ENCODE measurements around the gene DLEU7.

The DLEU7 gene

GRCh38 chr13:50842251-50842989 is 1.1 kb downstream of the DLEU7 start:
- DNase-seq (ENCODE audit: low spot score): no peak

- DNase-seq (ENCODE audit: low spot score): no peak
Measured at GRCh38 chr13:50841786-50842185, 1.7 kb downstream of the DLEU7 start.

DNA sequence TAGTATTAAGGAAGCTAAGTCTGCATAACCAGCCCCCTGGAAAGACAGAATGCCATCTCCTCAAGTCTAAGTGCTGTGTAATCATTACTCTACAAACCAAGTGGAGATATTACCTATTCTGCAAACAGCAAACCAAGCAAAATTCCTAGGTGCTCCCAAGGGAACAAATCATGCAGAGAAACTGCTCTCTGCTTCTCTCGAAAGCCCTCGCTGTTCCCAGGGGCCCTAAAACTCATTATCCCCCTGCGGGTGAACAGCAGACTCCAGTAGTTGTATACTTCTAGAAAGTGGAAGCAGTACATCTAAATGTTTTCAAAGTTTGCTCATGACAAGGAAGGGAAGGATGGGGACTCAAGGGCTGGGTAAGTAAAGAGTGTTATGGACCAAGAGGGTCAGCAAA is 3.2 kb downstream of the DLEU7 start:
- DNase-seq (ENCODE audit: low spot score): no peak

GRCh38 chr13:50839828-50840227 is 3.7 kb downstream of the DLEU7 start:
- DNase-seq (ENCODE audit: low spot score): no peak

GRCh38 chr13:50838701-50839100 is 4.8 kb downstream of the DLEU7 start:
- no peak for DNase-seq (ENCODE audit: low spot score)

GRCh38 chr13:50838031-50838430 is 5.5 kb downstream of the DLEU7 start:
- DNase-seq (ENCODE audit: low spot score): peak; percentile 50

DNA sequence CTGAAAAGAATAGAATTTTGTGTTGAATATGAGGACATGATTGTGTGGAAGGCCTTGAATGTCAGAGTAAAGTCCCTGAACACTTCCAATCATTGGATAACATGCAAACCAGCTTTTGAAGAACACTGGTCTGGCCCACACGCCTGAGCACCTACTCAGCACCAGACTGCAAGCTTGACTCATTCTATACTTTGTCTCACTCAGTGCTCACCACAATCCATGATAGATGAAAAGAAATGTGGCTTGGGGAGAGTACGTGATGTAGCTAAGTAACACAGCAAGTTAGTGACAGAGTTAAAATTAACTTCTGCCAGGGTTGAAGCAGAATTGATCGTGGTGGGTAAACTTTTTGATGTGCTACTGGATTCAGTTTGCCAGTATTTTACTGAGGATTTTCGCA is 12.0 kb downstream of the DLEU7 start:
- no peak for DNase-seq (ENCODE audit: low spot score)

- peak; percentile 57 for DNase-seq (ENCODE audit: low spot score)
Measured at GRCh38 chr13:50829896-50830295, 13.6 kb downstream of the DLEU7 start.

DNA sequence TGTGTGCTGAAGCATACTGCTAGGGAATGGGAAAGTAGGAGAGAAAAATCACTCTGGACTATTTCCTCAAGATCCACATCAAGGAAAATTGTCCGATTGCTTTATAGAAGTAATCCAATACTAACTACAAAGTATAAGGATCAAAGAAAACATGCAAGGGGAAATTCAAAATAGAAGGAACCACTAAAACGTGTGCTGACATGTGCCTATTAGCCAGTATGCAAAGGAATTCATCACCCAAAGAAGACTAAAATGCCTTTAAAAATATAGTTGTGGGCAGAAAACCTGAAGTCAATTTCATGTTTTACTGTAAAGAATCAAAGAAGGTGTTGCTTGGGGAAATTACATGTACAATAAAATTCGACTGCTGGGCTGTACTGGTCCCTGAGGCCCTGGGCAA is 14.3 kb downstream of the DLEU7 start:
- no peak for DNase-seq (ENCODE audit: low spot score)

- DNase-seq (ENCODE audit: low spot score): no peak
Measured at GRCh38 chr13:50826035-50826434, 17.5 kb downstream of the DLEU7 start.

GRCh38 chr13:50812242-50812641 is 31.2 kb downstream of the DLEU7 start:
- no peak for DNase-seq (ENCODE audit: low spot score)

- DNase-seq (ENCODE audit: low spot score): no peak
Measured at GRCh38 chr13:50810998-50811397, 32.5 kb downstream of the DLEU7 start.

- no peak for DNase-seq (ENCODE audit: low spot score)
Measured at GRCh38 chr13:50810468-50810867, 33.0 kb downstream of the DLEU7 start.

DNA sequence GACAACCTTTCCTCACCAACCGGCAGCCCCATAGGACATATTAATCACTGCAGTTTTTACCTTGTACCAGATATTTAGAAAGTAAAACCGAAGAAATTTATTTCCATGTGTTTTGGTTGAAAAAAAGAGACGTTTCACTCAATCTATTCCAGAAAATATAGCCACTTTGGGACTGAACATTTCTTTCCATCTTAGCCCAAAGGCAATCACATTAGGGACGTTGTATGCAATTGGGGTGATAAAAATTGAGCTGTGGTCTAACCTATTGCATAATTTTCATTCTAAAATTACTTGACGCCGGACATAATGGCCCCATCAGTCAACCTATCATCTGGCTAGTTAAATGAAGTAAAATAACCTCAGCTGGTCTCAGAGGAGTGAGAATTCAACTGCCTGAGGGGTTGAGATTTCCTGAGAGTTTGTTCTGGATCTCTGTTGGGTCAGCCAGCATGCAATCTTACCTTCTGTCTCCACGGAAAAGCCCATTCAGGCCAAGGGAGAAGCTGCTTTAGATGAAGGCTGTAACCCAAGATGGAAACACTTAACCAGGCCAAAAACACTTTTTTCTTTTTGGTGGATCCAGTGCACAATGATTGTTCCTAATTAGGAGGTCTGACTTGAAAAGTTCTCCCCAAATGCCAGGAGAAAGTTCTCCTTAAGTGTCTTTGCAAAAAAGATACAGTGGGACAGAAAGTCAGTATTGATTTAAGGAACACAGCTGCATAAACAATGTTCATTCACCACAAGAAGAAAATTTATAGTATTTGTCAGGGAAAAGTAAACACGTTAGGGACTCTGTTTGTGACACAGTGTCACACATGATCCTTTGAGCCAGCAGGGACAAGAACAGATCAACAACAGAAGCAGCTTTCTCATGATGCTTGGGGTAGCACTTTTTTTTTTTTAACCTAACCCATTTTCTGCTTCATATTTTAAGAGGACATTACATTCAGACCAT is 34.1 kb downstream of the DLEU7 start:
- no peak for DNase-seq (ENCODE audit: low spot score)

GRCh38 chr13:50805805-50806204 is 37.7 kb downstream of the DLEU7 start:
- DNase-seq (ENCODE audit: low spot score): no peak

- DNase-seq (ENCODE audit: low spot score): peak; percentile 81
Measured at GRCh38 chr13:50801087-50801931, 42.2 kb downstream of the DLEU7 start.

DNA sequence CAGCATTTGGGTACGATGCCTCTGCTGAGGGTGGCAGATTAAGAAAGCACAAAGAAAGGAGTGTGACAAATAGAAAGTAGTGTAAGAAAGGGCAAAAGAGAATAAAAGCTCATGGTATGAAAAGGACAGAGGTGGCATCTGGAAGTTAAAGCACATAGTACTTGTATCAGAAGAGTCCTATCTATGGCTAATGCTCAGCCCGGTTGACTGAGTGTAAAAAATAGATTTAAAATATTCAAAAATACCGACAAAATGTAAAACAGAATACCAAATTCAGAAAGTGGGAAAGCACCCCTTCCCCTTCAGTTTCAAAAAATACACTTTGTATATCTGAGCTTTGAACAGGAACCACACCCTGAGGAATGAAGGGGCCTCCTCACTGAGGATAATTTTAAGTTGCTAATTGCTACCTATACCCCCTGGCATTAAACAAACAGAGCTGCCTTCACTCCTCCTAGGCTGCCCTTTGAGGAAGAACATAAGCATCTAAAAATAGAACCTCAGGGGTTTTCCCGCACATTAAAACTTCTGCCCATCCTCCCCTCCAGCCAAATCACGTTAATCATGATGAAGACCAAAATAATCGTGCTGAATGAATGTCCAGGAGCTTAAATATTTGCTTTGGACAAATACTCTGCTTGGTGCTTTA is 43.3 kb downstream of the DLEU7 start:
- DNase-seq (ENCODE audit: low spot score): no peak

- peak; percentile 20 for DNase-seq (ENCODE audit: low spot score)
Measured at GRCh38 chr13:50798923-50799322, 44.6 kb downstream of the DLEU7 start.

DNA sequence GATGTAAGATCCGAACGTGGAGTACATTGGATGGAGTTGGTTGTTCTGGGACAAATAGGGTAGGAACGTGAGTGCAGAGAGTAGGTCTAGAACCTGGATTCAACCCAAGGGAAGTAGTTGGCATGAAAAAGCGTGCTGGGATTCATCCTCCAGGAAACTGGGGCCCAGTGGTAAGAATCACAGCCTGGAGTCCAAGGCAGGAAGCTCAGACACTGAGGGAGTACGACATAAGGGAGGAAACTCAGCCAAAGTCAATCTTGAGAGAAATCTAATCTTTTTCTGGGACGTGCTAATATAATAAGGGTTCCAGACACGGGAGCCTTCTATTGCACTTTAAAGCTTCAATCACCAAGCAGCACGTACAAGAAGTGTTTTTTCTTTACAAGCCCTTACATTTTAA is 46.4 kb downstream of the DLEU7 start:
- DNase-seq (ENCODE audit: low spot score): no peak

DNA sequence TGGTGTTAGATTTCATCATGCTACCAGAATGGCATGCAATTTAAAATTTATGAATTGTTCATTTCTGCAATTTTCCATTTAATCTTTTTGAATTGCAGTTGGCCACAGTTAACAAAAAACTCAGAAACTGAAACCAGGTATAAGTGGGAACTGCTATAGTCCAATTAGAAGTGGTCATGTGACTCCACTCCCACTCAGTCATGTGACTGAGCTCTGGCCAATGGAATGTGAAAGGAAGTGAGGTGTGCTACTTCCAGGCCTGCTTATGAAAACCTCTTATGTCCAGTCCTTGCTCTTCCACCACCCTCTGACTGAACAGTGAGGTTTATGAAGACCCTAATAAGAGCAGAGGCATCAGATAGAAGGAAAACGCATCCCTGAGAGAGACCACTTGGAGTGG is 47.0 kb downstream of the DLEU7 start:
- no peak for DNase-seq (ENCODE audit: low spot score)

DNA sequence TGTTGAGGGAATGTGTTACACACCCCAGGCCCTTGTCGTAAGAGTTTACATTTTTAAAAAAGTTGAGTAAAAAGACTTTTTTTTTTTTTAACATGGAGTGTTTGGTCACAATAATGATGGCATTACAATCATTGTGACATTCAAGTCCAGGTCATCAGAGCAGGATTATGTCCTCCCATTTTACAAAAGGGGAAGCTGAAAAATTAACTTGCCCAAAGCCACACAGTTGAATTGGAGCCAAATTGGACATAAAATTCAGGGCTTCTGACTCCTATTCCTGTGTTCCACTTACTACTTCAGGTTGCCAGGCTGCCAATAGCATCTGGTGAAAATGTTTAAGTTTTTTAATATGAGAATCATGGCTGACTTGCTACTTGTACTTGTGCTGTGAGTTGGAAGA is 49.3 kb downstream of the DLEU7 start:
- no peak for DNase-seq (ENCODE audit: low spot score)

DNA sequence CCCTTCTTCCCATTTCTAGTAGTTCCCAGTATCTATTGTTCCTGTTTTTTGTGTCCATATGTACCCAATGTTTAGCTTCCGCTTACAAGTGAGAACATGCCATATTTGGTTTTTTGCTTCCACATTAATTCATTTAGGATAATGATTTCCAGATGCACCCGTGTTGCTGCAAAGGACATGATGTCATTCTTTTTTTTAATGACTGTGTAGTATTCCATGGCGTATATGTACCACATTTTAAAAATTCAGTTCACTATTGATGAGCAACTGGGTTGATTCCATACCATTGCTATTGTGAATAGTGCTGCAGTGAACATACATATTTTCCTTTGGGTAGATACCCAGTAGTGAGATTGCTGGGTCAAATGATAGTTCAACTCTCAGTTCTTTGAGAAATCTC is 50.5 kb downstream of the DLEU7 start:
- no peak for DNase-seq (ENCODE audit: low spot score)
